Lower lobe of right lung (tissue), 2 donors: ENCODE results near the gene TMCO2. TPM values are rescaled to one million over a fixed set of nuclear protein-coding genes. Genes with fewer than 3 reads are reported as not detected.

Source experiments
- ATAC-seq, 2 donors: fragments of 200-7000 bp; cut with Tn5 transposase; one replicate each; pipeline ENCODE4 v1.9.1; 2020 to 2022; ENCODE audit warnings: mild to moderate bottlenecking in 2 of 2, moderate library complexity in 2 of 2
- DNase-seq: peaks from one replicate; pipeline ENCODE4 v3.0.0-alpha.2; 2020
- H3K27ac ChIP-seq: fragments of 200-600 bp; one replicate; pipeline ENCODE4 v1.8.0; 2022
- H3K27me3 ChIP-seq: fragments of 200-600 bp; one replicate; pipeline ENCODE4 v1.8.0; 2022; ENCODE audit warnings: low read depth
- H3K36me3 ChIP-seq: fragments of 200-600 bp; one replicate; pipeline ENCODE4 v1.8.0; 2022; ENCODE audit warnings: mild to moderate bottlenecking
- H3K4me1 ChIP-seq: fragments of 200-600 bp; one replicate; pipeline ENCODE4 v1.8.0; 2022
- H3K4me3 ChIP-seq: fragments of 200-600 bp; one replicate; pipeline ENCODE4 v1.8.0; 2022; ENCODE audit warnings: mild to moderate bottlenecking
- H3K9me3 ChIP-seq: fragments of 200-600 bp; one replicate; pipeline ENCODE4 v1.8.0; 2022
- CTCF ChIP-seq: fragments of 200-600 bp; IDR thresholded peaks from one replicate; pipeline ENCODE4 v1.8.0; 2022; ENCODE audit warnings: antibody characterized with exemption, mild to moderate bottlenecking
- intact Hi-C: fragments of 100-400 bp; cut with DNase I; formaldehyde crosslinking; loops from one replicate; pipeline ENCODE4 v1.11.0; 2022
- total RNA-seq: library from RNA; stranded (reverse); fragmentation: NEBNext Ultra II Directional; extraction: Animal tissue kit (Norgen Biotek cat#: 25700); gene quantifications from one replicate; pipeline ENCODE4 v1.2.1, GENCODE V29; 2021
- donor health status: DM: no; HTN: yes; CAD: no; lungs with severe emphysema.

The TMCO2 gene
- total RNA-seq, 1 donor from 2014 or later, result not detected

- TF ChIP-seq CTCF, result no peak
- DNase-seq, result no peak
- H3K4me1 ChIP-seq, result no peaks in the 10 kb centered on the region
- no peaks in the 10 kb centered on the region for H3K9me3 ChIP-seq
- intact Hi-C loops, result no loop called here
- H3K4me3 ChIP-seq, result no peak overlapping the region
- H3K36me3 ChIP-seq, result no peaks in the 10 kb centered on the region
- no peaks in the 10 kb centered on the region for H3K27me3 ChIP-seq
- H3K27ac ChIP-seq, result no peak overlapping the region
- ATAC-seq, result no peak
These were observed 675 bp downstream of the TMCO2 start for GRCh38 chr1:40248412-40248811.

GRCh38 chr1:40251456-40251855 is 3.7 kb downstream of the TMCO2 start:
- Histone ChIP-seq H3K36me3 (no peaks in the 10 kb centered on the region), H3K4me3 (no peak overlapping the region), H3K4me1 (peaks cover 9% of the 10 kb centered on the region), H3K27me3 (no peaks in the 10 kb centered on the region), H3K27ac (no peak overlapping the region), H3K9me3 (no peaks in the 10 kb centered on the region)
- intact Hi-C loops, result no loop called here
- TF ChIP-seq CTCF, result no peak
- DNase-seq (no peak), ATAC-seq (no peak)

- DNase-seq (no peak), ATAC-seq (no peak)
- no peaks in the 10 kb centered on the region for H3K9me3 ChIP-seq
- peaks cover 16% of the 10 kb centered on the region for H3K4me1 ChIP-seq
- no peak for TF ChIP-seq CTCF
- intact Hi-C loops, result no loop called here
- H3K4me3 ChIP-seq, result no peak overlapping the region
- no peaks in the 10 kb centered on the region for H3K27me3 ChIP-seq
- H3K27ac ChIP-seq, result no peak overlapping the region
- no peaks in the 10 kb centered on the region for H3K36me3 ChIP-seq
These were observed 4.9 kb downstream of the TMCO2 start for GRCh38 chr1:40252601-40253000.

GRCh38 chr1:40255231-40255630 is 7.5 kb downstream of the TMCO2 start:
- H3K4me3 ChIP-seq, result no peak overlapping the region
- no peaks in the 10 kb centered on the region for H3K27me3 ChIP-seq
- intact Hi-C loops, result no loop called here
- DNase-seq, result no peak
- H3K36me3 ChIP-seq, result peaks cover 6% of the 10 kb centered on the region
- H3K4me1 ChIP-seq, result peaks cover 34% of the 10 kb centered on the region
- no peak overlapping the region for H3K27ac ChIP-seq
- no peak for TF ChIP-seq CTCF
- H3K9me3 ChIP-seq, result no peaks in the 10 kb centered on the region
- ATAC-seq, result no peak

GRCh38 chr1:40256401-40257084 is 8.8 kb downstream of the TMCO2 start:
- H3K4me1 ChIP-seq, result peaks cover 34% of the 10 kb centered on the region
- no peak for ATAC-seq
- no peaks in the 10 kb centered on the region for H3K27me3 ChIP-seq
- TF ChIP-seq CTCF, result no peak
- no peaks in the 10 kb centered on the region for H3K9me3 ChIP-seq
- H3K36me3 ChIP-seq, result peaks cover 19% of the 10 kb centered on the region
- H3K4me3 ChIP-seq, result peak overlapping the region; percentile 99
- peak overlapping the region; percentile 98 for H3K27ac ChIP-seq
- DNase-seq, result no peak
- intact Hi-C loops, result no loop called here
